Frontal cortex (tissue), 4 donors: ENCODE results near the gene DPF3. TPM values are rescaled to one million over a fixed set of nuclear protein-coding genes. Genes with fewer than 3 reads are reported as not detected.

ENCODE experiments used
- DNase-seq, 2 donors: peaks; one replicate each; pipeline ENCODE4 v3.0.0; 2012; ENCODE audit warnings: low spot score in 2 of 2
- FAIRE-seq: peaks from 2 replicates; lab custom pipeline; 2012; peaks lifted over from hg19 to GRCh38; lab: Jason Lieb, UNC
- total RNA-seq: library from RNA; depleted of rRNA; stranded (reverse); fragments of >200 nt; gene quantifications from one replicate; pipeline ENCODE4 v1.2.3, GENCODE V29; 2014
- donor health status: control.
- donor health status: control.
- donor health status: control.

The DPF3 gene
- total RNA-seq, 1 donor from 2014 or later = 5.7 TPM

DNA sequence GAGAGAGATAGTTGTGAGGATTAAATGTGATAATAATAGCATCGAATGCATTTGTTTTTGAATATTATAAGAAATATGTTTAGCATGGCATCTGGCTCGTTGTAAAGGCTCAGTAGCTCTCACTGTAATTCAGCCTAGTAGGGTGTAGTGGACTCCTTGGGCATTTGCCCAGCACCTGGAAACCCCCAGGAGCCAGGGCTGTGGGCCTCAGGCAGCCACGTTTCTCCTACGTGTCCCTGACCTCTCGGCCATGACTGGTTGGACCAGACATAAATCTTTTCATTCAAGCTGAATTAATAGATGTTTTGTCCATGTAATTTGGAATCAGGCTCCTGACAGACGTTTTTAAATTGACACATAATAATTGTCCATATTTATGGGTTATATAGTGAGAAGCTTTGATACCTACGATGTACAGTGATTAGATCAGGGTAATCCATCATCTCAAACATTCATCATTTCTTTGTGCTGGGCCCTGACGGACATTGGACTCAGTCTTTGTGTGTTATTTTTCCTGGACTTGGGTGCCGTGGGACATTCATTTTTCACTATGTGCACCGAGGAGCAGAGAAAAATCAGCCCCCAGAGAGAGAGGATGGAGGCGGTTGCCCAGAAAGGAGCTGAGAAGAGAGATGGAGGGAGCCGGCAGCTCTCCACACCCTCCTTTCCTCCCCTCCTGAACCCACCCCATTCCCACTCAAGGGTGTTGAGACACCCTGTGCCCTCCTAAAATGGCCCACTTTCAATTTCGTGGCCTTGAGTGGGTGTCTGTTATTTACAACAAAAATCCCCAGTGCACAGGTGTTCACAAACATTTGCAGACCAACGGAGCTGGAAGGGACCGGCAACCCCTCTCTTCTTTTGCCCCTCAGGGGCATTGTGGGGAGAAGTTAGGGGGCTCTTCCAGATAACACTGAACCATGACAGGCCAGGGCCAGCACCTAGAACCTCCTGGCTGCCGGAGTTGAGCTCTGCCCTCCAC, 296.4 kb downstream of the DPF3 start:
- DNase-seq = no peak

GRCh38 chr14:72595152-72595862, 298.6 kb downstream of the DPF3 start:
- DNase-seq (no peak), FAIRE-seq (no peak)

More for the DNA sequence above, 296.4 kb downstream of the DPF3 start:
- no peak for FAIRE-seq

- FAIRE-seq (no peak), DNase-seq (no peak)
Measured at GRCh38 chr14:72594099-72594901, 299.6 kb downstream of the DPF3 start.

- DNase-seq = no peak
- FAIRE-seq = no peak
Measured at GRCh38 chr14:72591391-72591790, 302.5 kb downstream of the DPF3 start.

GRCh38 chr14:72590577-72590976, 303.3 kb downstream of the DPF3 start:
- no peak for FAIRE-seq

GRCh38 chr14:72589652-72590051, 304.2 kb downstream of the DPF3 start:
- DNase-seq (no peak), FAIRE-seq (no peak)

More at GRCh38 chr14:72590577-72590976, 303.3 kb downstream of the DPF3 start:
- DNase-seq = no peak

- DNase-seq (no peak), FAIRE-seq (no peak)
Measured at GRCh38 chr14:72588521-72588920, 305.4 kb downstream of the DPF3 start.

GRCh38 chr14:72583316-72584272, 310.3 kb downstream of the DPF3 start:
- FAIRE-seq = no peak
- no peak for DNase-seq

- DNase-seq (no peak), FAIRE-seq (no peak)
Measured at GRCh38 chr14:72582582-72582981, 311.3 kb downstream of the DPF3 start.

- FAIRE-seq (no peak), DNase-seq (no peak)
Measured at GRCh38 chr14:72578514-72578913, 315.4 kb downstream of the DPF3 start.

DNA sequence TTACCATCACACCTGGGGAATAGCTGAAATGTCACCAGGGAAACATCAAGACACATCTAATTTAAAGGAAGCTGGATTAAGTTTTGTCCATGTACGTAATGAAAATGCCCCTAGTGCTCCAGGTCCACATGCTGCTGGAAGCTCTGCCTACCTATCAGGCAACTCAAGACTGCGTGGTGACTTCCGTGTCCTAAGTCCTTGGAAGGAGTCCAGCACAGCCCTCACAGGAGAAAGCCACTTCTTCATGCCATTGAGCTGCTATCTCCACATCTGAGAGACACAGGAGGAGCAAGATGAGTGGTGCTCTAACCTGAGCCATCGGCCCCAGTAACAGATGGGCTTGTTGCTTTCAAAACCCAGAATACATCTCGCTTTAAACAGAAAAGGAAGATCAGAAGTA, 316.4 kb downstream of the DPF3 start:
- DNase-seq = no peak
- FAIRE-seq = no peak

DNA sequence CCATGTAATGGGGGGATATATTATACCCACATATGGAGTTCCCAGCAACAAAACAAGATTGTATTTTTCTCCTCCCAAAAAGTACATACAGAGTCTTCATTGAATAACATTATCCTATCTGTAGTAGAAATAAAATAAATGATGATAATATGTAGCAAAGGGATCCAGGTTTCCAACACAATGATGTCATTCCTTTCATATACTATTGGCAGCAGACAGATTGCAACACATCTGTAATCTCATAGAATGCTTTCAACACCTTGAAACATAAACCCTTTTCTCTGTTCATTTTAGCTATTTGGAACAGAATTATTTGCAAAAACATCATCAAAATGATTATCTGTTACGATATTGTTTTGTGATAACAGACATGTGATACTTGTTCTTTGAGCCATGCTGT, 317.6 kb downstream of the DPF3 start:
- FAIRE-seq = no peak

DNA sequence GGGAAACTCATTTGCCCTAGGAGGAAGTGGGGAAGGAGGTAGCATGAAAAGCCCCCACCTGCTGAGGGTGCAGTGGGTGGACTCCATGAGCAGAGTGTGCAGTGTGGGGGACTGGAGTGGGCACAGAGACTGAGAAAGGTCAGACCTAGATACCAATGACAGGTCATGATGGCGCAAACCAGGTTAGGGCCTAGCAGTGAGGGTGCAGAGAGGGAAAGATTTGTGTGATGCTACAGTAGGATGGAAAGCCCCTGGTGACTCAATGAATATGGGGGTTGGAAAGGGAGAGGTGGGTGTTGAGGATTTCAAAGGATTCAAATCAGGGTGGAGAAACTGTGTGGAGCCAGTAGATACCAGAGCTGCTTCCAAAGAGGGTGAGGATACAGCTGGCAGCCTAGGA, 319.2 kb downstream of the DPF3 start:
- DNase-seq (no peak), FAIRE-seq (no peak)

More for the DNA sequence above, 317.6 kb downstream of the DPF3 start:
- DNase-seq = no peak

GRCh38 chr14:72573725-72574417, 320.0 kb downstream of the DPF3 start:
- FAIRE-seq = no peak
- no peak for DNase-seq
